ENCODE results near the gene PYCARD. TPM values are rescaled to one million over a fixed set of nuclear protein-coding genes. Genes with fewer than 3 reads are reported as not detected.

Gene PYCARD
- total and polyA plus RNA-seq, 10 of the 15 experiments (the other 5 are each of a cell fraction or from before 2014, with no cell fraction given), result 5.1 to 106 (median 45.9) TPM

- DNase-seq (ENCODE audit: low read depth, low spot score), result no peak
- TF ChIP-seq PRDM15 (CRISPR knock-in tag; IDR thresholded peaks at IDR 0.05), result 0 out of 2 replicates have a peak, but pooled peaks have one; percentile 15
- TF ChIP-seq NR2F1 (conservative IDR thresholded peaks at IDR 0.05), result no peak
- 0 out of 2 replicates have a peak, but pooled peaks have one; percentile 14 for TF ChIP-seq POLR2AphosphoS5 (IDR thresholded peaks at IDR 0.05; ENCODE audit: low read length)
- SMC1A ChIA-PET (ENCODE audit: uncharacterized antibody, unreplicated experiment), result interaction anchor here (0.8 to 0.9 kb wide), 2 partner anchors 12 to 274 kb away, joined by 3 read pairs; partner anchors contain the start of gene ARMC5
- CTCF ChIA-PET, result interaction anchor here (0.9 to 1.4 kb wide), 2 partner anchors 42 to 43 kb away, joined by 3 read pairs; no protein-coding TSS in a partner anchor
- H3K4me3 ChIP-seq, result no peak overlapping the region; the same call in 1 of the 2 replicates
- H3K9ac ChIP-seq (ENCODE audit: control insufficient read depth, insufficient read depth, low read length), result no peak overlapping the region
- no peak overlapping the region for H2AFZ ChIP-seq (ENCODE audit: control insufficient read depth, low read depth, low read length)
- H3K9me3 ChIP-seq (replicated peaks; ENCODE audit: control insufficient read depth, insufficient read depth, low read length), result no peaks in the 10 kb centered on the region
- H3K27me3 ChIP-seq (replicated peaks in 1 of 2; ENCODE audit: control insufficient read depth in 2 of 2, insufficient read depth in 2 of 2, low read length in 1 of 2), result no peaks in the 10 kb centered on the region
- ATAC-seq, result no peak
- H3K4me1 ChIP-seq (ENCODE audit: control insufficient read depth, insufficient read depth, low read length), result no peaks in the 10 kb centered on the region; the same call in 1 of the 2 replicates
- RAD21 ChIA-PET (ENCODE audit: unreplicated experiment), result interaction anchor here (2.1 kb wide), 1 partner anchor 17 kb away, joined by 8 read pairs; the partner anchor contains the start of gene PYCARD
- H3K4me2 ChIP-seq (ENCODE audit: control insufficient read depth, insufficient read depth), result peak overlapping the region; percentile 21; the same call in 1 of the 2 replicates
- H3K36me3 ChIP-seq (ENCODE audit: control insufficient read depth in 2 of 2, insufficient read depth in 2 of 2, low read length in 1 of 2), result peaks cover 35 to 60% of the 10 kb centered on the region in 2 experiments
- in situ Hi-C loops (cut with MboI) (no loop called here), intact Hi-C loops (cut with micrococcal nuclease; ENCODE audit: unreplicated experiment) (loop anchor here (10.0 kb wide), 1 partner anchor 689 kb away; the partner anchor contains the start of gene ZNF267)
- H4K20me1 ChIP-seq (ENCODE audit: control insufficient read depth, insufficient read depth), result peaks cover 26% of the 10 kb centered on the region
- peaks cover 81% of the 10 kb centered on the region for H3K79me2 ChIP-seq (ENCODE audit: control insufficient read depth, insufficient read depth, low read length)
- no peak overlapping the region for H3K27ac ChIP-seq (ENCODE audit: control insufficient read depth, insufficient read depth)
- no TSS peak for BruUV-seq (replicated peaks)
- WGBS (ENCODE audit: insufficient coverage, insufficient replicate concordance, low lambda C conversion rate, missing lambda C conversion rate), result 80% methylated on average over 5 of the region's 5 CpGs
- POLR2A ChIA-PET, result interaction anchor here (0.6 to 1.8 kb wide), 2 partner anchors 13 to 1363 kb away, joined by 4 to 6 read pairs; no protein-coding TSS in a partner anchor
- FAIRE-seq, result no peak
These were observed 17.2 kb downstream of the PYCARD start for GRCh38 chr16:31185339-31185738.
